Thyroid gland (tissue), 4 donors: ENCODE data around the gene ISM1. TPM values are rescaled to one million over a fixed set of nuclear protein-coding genes. Genes with fewer than 3 reads are reported as not detected.
A peak's percentile ranks its signal among the peaks of the same experiment; 100 is the strongest.

Source experiments
- DNase-seq, 2 donors: peaks; one replicate each; pipeline ENCODE4 v3.0.0-alpha.2; 2019
- H3K27ac ChIP-seq, 3 donors: fragments of 200-600 bp; sonication (generic); 1 replicate in 2 of 3; 2 replicates in 1 of 3; pipeline ENCODE4 v1.5.1; 2016 to 2019; ENCODE audit warnings: mild to moderate bottlenecking in 1 of 3, moderate library complexity in 1 of 3
- H3K27me3 ChIP-seq: fragments of 200-600 bp; sonication (generic); one replicate; pipeline ENCODE4 v1.5.1; 2019
- H3K36me3 ChIP-seq, 2 donors: fragments of 200-600 bp; sonication (generic); one replicate each; pipeline ENCODE4 v1.5.1; 2016 to 2019
- H3K4me1 ChIP-seq, 2 donors: fragments of 200-600 bp; sonication (generic); one replicate each; pipeline ENCODE4 v1.5.1; 2017 to 2019
- H3K4me3 ChIP-seq, 3 donors: fragments of 200-600 bp; sonication (generic); replicated peaks in 1 of 3; 1 replicate in 2 of 3; 2 replicates in 1 of 3; pipeline ENCODE4 v1.5.1; 2016; ENCODE audit warnings: mild to moderate bottlenecking in 1 of 3
- H3K9me3 ChIP-seq: fragments of 200-600 bp; sonication (generic); one replicate; pipeline ENCODE4 v1.5.1; 2017
- POLR2A ChIP-seq, 2 donors: fragments of 450-650 bp; IDR thresholded peaks; one replicate each; pipeline ENCODE4 v1.6.1; 2017; ENCODE audit warnings: antibody characterized with exemption in 2 of 2, mild to moderate bottlenecking in 2 of 2, moderate library complexity in 1 of 2
- WGBS, 2 donors: methylation state at CpG; one replicate each; pipeline ENCODE4 v1.1.5; 2017; 5-methylcytosine and 5-hydroxymethylcytosine counted together
- intact Hi-C: fragments of 100-400 bp; cut with DNase I; formaldehyde crosslinking; loops from one replicate; pipeline ENCODE4 v1.15.1; 2023
- total RNA-seq, 4 donors: library from RNA; depleted of rRNA; stranded (reverse); fragments of >200 nt; gene quantifications; one replicate each; pipeline ENCODE4 v1.2.3, GENCODE V29; 2016
- TF ChIP-seq, protein P1 (sequence below), 6 experiments: fragments of 200-600 bp in 3 of 6; fragments of 450-650 bp in 3 of 6; sonication (generic) in 3 of 6; IDR thresholded peaks; one replicate each; pipeline ENCODE4 v1.5.1; 2016 to 2019; ENCODE audit warnings: antibody characterized with exemption in 6 of 6, mild to moderate bottlenecking in 2 of 6, inconsistent platforms in 1 of 6, moderate library complexity in 1 of 6

ISM1 gene
- total RNA-seq, 4 donors from 2014 or later, result 77.5 to 98.4 (median 83.7) TPM

DNA sequence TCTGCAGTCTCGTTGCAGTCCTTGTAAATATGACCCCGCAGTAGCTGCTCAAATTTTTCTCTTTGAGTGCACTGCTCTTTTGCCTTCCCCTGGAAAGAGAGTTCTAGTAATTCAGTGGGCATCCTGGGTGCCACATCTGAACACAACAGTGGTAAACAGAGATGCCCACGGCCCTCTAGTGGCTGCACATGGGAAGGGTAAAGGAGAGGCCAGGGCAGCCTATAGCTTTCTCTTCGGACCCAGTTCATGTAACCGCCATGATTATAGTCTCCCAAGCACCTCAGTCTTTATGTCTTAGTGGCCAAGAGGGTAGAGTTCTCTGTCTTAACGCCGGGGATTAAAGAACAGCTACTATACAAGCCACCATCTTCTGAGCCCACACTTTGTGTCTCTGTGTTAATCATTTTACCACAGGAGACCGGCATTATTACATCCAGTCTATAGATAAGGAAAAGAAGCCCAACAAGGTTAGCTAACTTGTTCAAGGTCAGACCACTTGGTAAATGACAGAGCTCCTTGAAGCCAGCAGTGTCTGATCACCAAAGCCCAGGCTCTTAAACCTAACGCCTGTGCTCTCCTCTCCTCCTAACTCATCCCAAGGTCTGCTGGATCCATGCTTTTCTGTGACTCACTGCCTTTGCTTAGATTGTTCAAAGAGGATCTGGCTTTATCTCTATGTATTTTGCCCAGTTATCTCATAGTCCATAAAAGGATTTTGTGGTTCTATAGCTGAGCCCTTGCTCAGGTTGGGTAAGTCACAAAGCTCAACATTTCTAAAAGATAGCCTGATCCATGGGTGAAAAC is 81.8 kb downstream of the ISM1 start:
- no peak for TF ChIP-seq POLR2A (IDR thresholded peaks at IDR 0.05)
- TF ChIP-seq, protein P1, sequence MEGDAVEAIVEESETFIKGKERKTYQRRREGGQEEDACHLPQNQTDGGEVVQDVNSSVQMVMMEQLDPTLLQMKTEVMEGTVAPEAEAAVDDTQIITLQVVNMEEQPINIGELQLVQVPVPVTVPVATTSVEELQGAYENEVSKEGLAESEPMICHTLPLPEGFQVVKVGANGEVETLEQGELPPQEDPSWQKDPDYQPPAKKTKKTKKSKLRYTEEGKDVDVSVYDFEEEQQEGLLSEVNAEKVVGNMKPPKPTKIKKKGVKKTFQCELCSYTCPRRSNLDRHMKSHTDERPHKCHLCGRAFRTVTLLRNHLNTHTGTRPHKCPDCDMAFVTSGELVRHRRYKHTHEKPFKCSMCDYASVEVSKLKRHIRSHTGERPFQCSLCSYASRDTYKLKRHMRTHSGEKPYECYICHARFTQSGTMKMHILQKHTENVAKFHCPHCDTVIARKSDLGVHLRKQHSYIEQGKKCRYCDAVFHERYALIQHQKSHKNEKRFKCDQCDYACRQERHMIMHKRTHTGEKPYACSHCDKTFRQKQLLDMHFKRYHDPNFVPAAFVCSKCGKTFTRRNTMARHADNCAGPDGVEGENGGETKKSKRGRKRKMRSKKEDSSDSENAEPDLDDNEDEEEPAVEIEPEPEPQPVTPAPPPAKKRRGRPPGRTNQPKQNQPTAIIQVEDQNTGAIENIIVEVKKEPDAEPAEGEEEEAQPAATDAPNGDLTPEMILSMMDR (IDR thresholded peaks at IDR 0.05), result peak in 5 of 6 experiments; percentile 17 to 57 (median 54)
- intact Hi-C loops, result no loop called here
- peaks cover 15 to 21% of the 10 kb centered on the region in 2 donors for H3K36me3 ChIP-seq
- H3K4me1 ChIP-seq, result no peaks in the 10 kb centered on the region
- H3K4me3 ChIP-seq, result no peak overlapping the region
- H3K27ac ChIP-seq, result no peak overlapping the region
- peak in 1 of 2 donors; percentile 44 for DNase-seq
- H3K9me3 ChIP-seq, result no peaks in the 10 kb centered on the region
- WGBS, 2 donors, result 67 to 75% methylated on average over 9 of the region's 9 CpGs
- no peaks in the 10 kb centered on the region for H3K27me3 ChIP-seq

DNA sequence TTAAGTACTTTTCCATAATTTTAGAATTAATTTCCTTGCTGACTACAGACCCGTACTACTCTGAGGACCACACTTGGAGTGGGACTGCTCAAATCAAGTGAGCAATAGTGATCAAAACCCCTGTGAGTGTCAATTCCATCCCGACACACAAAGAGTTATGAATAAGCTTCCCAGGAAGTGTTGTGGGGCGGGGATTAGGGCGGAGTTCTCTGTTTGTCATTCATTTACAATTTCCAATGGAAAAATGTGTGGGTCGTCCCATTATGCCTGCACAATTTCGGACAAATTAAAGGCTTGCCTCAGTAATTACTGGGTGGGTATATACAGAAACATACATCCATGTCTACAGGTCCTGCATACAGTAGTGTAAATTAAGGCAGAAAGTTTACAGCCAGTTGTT is 84.2 kb downstream of the ISM1 start:
- DNase-seq, result no peak
- intact Hi-C loops, result no loop called here
- H3K27ac ChIP-seq, result no peak overlapping the region
- no peaks in the 10 kb centered on the region for H3K9me3 ChIP-seq
- WGBS, 2 donors, result 89 to 95% methylated on average over 6 of the region's 6 CpGs
- peaks cover 3 to 7% of the 10 kb centered on the region in 2 donors for H3K36me3 ChIP-seq
- no peak overlapping the region for H3K4me3 ChIP-seq
- no peaks in the 10 kb centered on the region for H3K4me1 ChIP-seq
- TF ChIP-seq POLR2A (IDR thresholded peaks at IDR 0.05), result no peak
- TF ChIP-seq, protein P1 (IDR thresholded peaks at IDR 0.05), result no peak
- H3K27me3 ChIP-seq, result no peaks in the 10 kb centered on the region

DNA sequence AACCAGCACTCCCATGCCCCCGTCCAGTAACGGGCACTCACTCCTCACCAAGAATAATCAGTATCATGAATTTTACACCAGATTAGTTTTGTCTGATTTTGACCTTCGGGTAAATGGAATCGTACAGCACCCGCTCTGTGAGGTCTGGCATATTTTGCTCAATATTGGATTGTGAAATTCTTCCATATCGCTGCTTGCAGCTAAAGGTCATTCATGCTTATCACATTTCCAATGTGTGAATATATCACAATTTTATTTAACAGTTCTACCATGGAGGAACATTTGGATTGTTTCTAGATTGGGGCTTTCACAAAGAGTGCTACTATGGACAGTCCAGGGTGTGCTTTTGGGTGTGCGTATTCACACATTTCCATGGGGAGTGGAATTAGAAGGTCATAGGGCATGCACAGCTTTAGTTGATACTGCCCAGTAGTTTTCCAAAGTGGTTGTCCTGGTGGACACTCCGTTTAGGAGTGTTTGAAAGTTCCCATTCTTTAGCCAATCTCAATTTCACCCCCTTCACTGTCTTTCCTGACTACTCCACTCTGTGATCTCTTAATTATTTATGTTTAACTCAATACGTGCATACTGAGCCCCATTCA is 86.6 kb downstream of the ISM1 start:
- Histone ChIP-seq H3K27me3 (no peaks in the 10 kb centered on the region), H3K36me3 (no peaks in the 10 kb centered on the region), H3K4me3 (no peak overlapping the region), H3K4me1 (no peaks in the 10 kb centered on the region), H3K27ac (no peak overlapping the region), H3K9me3 (no peaks in the 10 kb centered on the region)
- 92 to 93% methylated on average over 9 of the region's 9 CpGs for WGBS, 2 donors
- intact Hi-C loops, result no loop called here
- TF ChIP-seq, protein P1 (IDR thresholded peaks at IDR 0.05), result no peak
- TF ChIP-seq POLR2A (IDR thresholded peaks at IDR 0.05), result no peak
- DNase-seq, result no peak

- TF ChIP-seq POLR2A (IDR thresholded peaks at IDR 0.05), result no peak
- TF ChIP-seq, protein P1 (IDR thresholded peaks at IDR 0.05), result no peak
- Histone ChIP-seq H3K4me1 (no peaks in the 10 kb centered on the region), H3K9me3 (no peaks in the 10 kb centered on the region), H3K27me3 (no peaks in the 10 kb centered on the region), H3K36me3 (no peaks in the 10 kb centered on the region), H3K27ac (no peak overlapping the region), H3K4me3 (no peak overlapping the region)
- intact Hi-C loops, result no loop called here
- no peak for DNase-seq
- WGBS, 2 donors, result 85 to 91% methylated on average over 6 of the region's 6 CpGs
Measured at GRCh38 chr20:13312300-13312699, 91.2 kb downstream of the ISM1 start.

DNA sequence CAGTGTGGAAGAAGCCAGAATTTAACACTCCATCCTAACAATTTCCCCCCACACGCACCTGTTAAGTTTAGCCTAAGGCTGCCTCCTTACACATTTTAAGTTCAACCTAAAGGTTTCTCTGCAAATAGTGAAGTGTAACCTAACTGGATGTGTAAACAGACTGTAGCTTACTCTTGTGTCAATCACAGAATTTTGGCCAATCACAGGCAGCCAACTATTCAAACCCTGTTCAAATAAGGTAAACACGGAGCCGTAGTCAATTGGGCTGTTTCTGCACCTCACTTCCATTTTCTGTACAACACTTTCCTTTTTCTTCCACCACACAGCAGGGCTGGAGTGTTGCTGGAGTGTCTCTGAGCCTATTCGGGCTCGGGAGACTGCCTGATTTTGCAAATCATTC is 92.1 kb downstream of the ISM1 start:
- H3K27me3 ChIP-seq, result no peaks in the 10 kb centered on the region
- no peaks in the 10 kb centered on the region for H3K4me1 ChIP-seq
- H3K27ac ChIP-seq, result no peak overlapping the region
- H3K9me3 ChIP-seq, result no peaks in the 10 kb centered on the region
- intact Hi-C loops, result no loop called here
- H3K36me3 ChIP-seq, result no peaks in the 10 kb centered on the region
- TF ChIP-seq POLR2A (IDR thresholded peaks at IDR 0.05), result no peak
- TF ChIP-seq, protein P1 (IDR thresholded peaks at IDR 0.05), result no peak
- H3K4me3 ChIP-seq, result no peak overlapping the region
- DNase-seq, result no peak
- 90 to 97% methylated on average over 5 of the region's 5 CpGs for whole genome bisulfite sequencing, 2 donors
